GM21723 (cell line): Measurements from ENCODE around the gene C21orf91.

Experiments
- ATAC-seq: cut with Tn5 transposase; IDR thresholded peaks from one replicate; pipeline ENCODE4 v1.9.1; 2021; ENCODE audit warnings: mild to moderate bottlenecking, moderate library complexity; ENCODE audit not compliant: unreplicated experiment

The C21orf91 gene

GRCh38 chr21:17819114-17819876 lies at the start of gene C21orf91:
TSS of gene C21orf91 (minus strand) at chr21:17819356. CDS start at chr21:17818318, 1,038 bp downstream.
- peak; percentile 88 for ATAC-seq

- no peak for ATAC-seq
Observed at GRCh38 chr21:17866590-17866989, 47.4 kb upstream of the C21orf91 start.

GRCh38 chr21:17859661-17860060 lies 40.5 kb upstream of the C21orf91 start:
- no peak for ATAC-seq

GRCh38 chr21:17858747-17859146 lies 39.6 kb upstream of the C21orf91 start:
- no peak for ATAC-seq

- no peak for ATAC-seq
Observed at GRCh38 chr21:17854745-17855144, 35.6 kb upstream of the C21orf91 start.

- ATAC-seq, result no peak
Observed at GRCh38 chr21:17853393-17854275, 34.5 kb upstream of the C21orf91 start.

GRCh38 chr21:17848228-17848627 lies 29.1 kb upstream of the C21orf91 start:
- peak; percentile 95 for ATAC-seq

- ATAC-seq, result no peak
Observed at GRCh38 chr21:17841103-17841502, 21.9 kb upstream of the C21orf91 start.

- ATAC-seq, result no peak
Observed at GRCh38 chr21:17834639-17835354, 15.6 kb upstream of the C21orf91 start.

GRCh38 chr21:17829472-17829871 lies 10.3 kb upstream of the C21orf91 start:
- ATAC-seq, result no peak

- no peak for ATAC-seq
Observed at GRCh38 chr21:17828223-17828622, 9.1 kb upstream of the C21orf91 start.

- ATAC-seq, result no peak
Observed at GRCh38 chr21:17823846-17824245, 4.7 kb upstream of the C21orf91 start.

GRCh38 chr21:17821121-17821520 lies 2.0 kb upstream of the C21orf91 start:
- ATAC-seq, result no peak

- ATAC-seq, result peak; percentile 66
Observed at GRCh38 chr21:17819877-17820229, 697 bp upstream of the C21orf91 start.

- peak; percentile 15 for ATAC-seq
Observed at GRCh38 chr21:17818186-17819113, 706 bp downstream of the C21orf91 start.

- ATAC-seq, result no peak
Observed at GRCh38 chr21:17813353-17813752, 5.8 kb downstream of the C21orf91 start.

- ATAC-seq, result no peak
Observed at GRCh38 chr21:17805966-17806365, 13.2 kb downstream of the C21orf91 start.

- no peak for ATAC-seq
Observed at GRCh38 chr21:17803536-17803935, 15.6 kb downstream of the C21orf91 start.

- ATAC-seq, result no peak
Observed at GRCh38 chr21:17802572-17802971, 16.6 kb downstream of the C21orf91 start.
